GM12872 (cell line): Measurements from ENCODE around the gene LTC4S.

Experiments used
- CTCF ChIP-seq: IDR thresholded peaks from 3 replicates; pipeline ENCODE4 v1.5.1; 2011; ENCODE audit warnings: low read depth, mild to moderate bottlenecking, low read length, moderate library complexity; ENCODE audit not compliant: insufficient read depth

Gene LTC4S

GRCh38 chr5:179766021-179766725, 27.6 kb upstream of the LTC4S start:
- no peak for TF ChIP-seq CTCF

- TF ChIP-seq CTCF = no peak
Measured at GRCh38 chr5:179766726-179767455, 26.9 kb upstream of the LTC4S start.

- no peak for TF ChIP-seq CTCF
Measured at GRCh38 chr5:179767496-179768100, 26.2 kb upstream of the LTC4S start.

GRCh38 chr5:179768326-179769085, 25.3 kb upstream of the LTC4S start:
- no peak for TF ChIP-seq CTCF

- no peak for TF ChIP-seq CTCF
Measured at GRCh38 chr5:179769271-179769670, 24.5 kb upstream of the LTC4S start.

GRCh38 chr5:179769796-179770195, 24.0 kb upstream of the LTC4S start:
- no peak for TF ChIP-seq CTCF
